ENCODE measurements around the gene FKBP5. TPM values are rescaled to one million over a fixed set of nuclear protein-coding genes. Genes with fewer than 3 reads are reported as not detected.
"Not testable (repeated sequence)": the region's sequence is repeated elsewhere in the genome, so short reads cannot be mapped to it uniquely, and the experiment has no call there.

FKBP5 gene
- total RNA-seq, 4 donors from 2014 or later: 247 to 296 (median 275) TPM

GRCh38 chr6:35576682-35577081, 112.0 kb downstream of the FKBP5 start:
- no peak for DNase-seq
- TF ChIP-seq CTCF (IDR thresholded peaks at IDR 0.05): no peak
- TF ChIP-seq POLR2A (IDR thresholded peaks at IDR 0.05): no peak
- no peak overlapping the region for H3K4me3 ChIP-seq
- H3K4me1 ChIP-seq: no peaks in the 10 kb centered on the region
- H3K9me3 ChIP-seq: no peaks in the 10 kb centered on the region
- H3K36me3 ChIP-seq: peaks cover 0 to 93% (median 6%) of the 10 kb centered on the region in 3 donors
- H3K27ac ChIP-seq: no peak overlapping the region
- no peaks in the 10 kb centered on the region for H3K27me3 ChIP-seq

- no peak overlapping the region for H3K4me3 ChIP-seq
- TF ChIP-seq POLR2A (IDR thresholded peaks at IDR 0.05): no peak
- TF ChIP-seq CTCF (IDR thresholded peaks at IDR 0.05): no peak
- no peak overlapping the region for H3K27ac ChIP-seq
- no peaks in the 10 kb centered on the region for H3K4me1 ChIP-seq
- H3K36me3 ChIP-seq: peaks cover 0 to 66% (median 3%) of the 10 kb centered on the region in 3 donors
- no peaks in the 10 kb centered on the region for H3K9me3 ChIP-seq
- no peaks in the 10 kb centered on the region for H3K27me3 ChIP-seq
- no peak for DNase-seq
Measured at GRCh38 chr6:35573495-35574110, 115.1 kb downstream of the FKBP5 start.

- DNase-seq, H3K27ac ChIP-seq, H3K9me3 ChIP-seq, H3K4me1 ChIP-seq, H3K4me3 ChIP-seq, H3K27me3 ChIP-seq: not testable (repeated sequence)
- H3K36me3 ChIP-seq: peaks cover 0 to 39% (median 0%) of the 10 kb centered on the region in 3 donors
Measured at GRCh38 chr6:35570885-35571330, 117.8 kb downstream of the FKBP5 start.

GRCh38 chr6:35569011-35569461, 119.7 kb downstream of the FKBP5 start:
- Histone ChIP-seq H3K36me3 (peaks cover 0 to 20% (median 0%) of the 10 kb centered on the region in 3 donors), H3K27me3 (no peaks in the 10 kb centered on the region), H3K9me3 (no peaks in the 10 kb centered on the region), H3K4me3 (no peak overlapping the region), H3K27ac (no peak overlapping the region), H3K4me1 (no peaks in the 10 kb centered on the region)
- TF ChIP-seq POLR2A (IDR thresholded peaks at IDR 0.05) (peak in 1 of 2 donors; percentile 11), CTCF (IDR thresholded peaks at IDR 0.05) (peak in 5 of 6 experiments; percentile 21 to 57 (median 45))
- peak; percentile 48 to 79 (median 77) for DNase-seq

- no peaks in the 10 kb centered on the region for H3K36me3 ChIP-seq
- no peaks in the 10 kb centered on the region for H3K4me1 ChIP-seq
- H3K27ac ChIP-seq: no peak overlapping the region
- H3K4me3 ChIP-seq: no peak overlapping the region
- no peak for DNase-seq
- no peaks in the 10 kb centered on the region for H3K9me3 ChIP-seq
- TF ChIP-seq CTCF (IDR thresholded peaks at IDR 0.05): no peak
- TF ChIP-seq POLR2A (IDR thresholded peaks at IDR 0.05): no peak
- no peaks in the 10 kb centered on the region for H3K27me3 ChIP-seq
Measured at GRCh38 chr6:35566794-35567193, 121.9 kb downstream of the FKBP5 start.

GRCh38 chr6:35564733-35565132, 124.0 kb downstream of the FKBP5 start:
- Histone ChIP-seq H3K27ac (no peak overlapping the region), H3K36me3 (no peaks in the 10 kb centered on the region), H3K9me3 (no peaks in the 10 kb centered on the region), H3K4me3 (no peak overlapping the region), H3K4me1 (no peaks in the 10 kb centered on the region), H3K27me3 (no peaks in the 10 kb centered on the region)
- no peak for DNase-seq
- TF ChIP-seq CTCF (IDR thresholded peaks at IDR 0.05) (no peak), POLR2A (IDR thresholded peaks at IDR 0.05) (no peak)
